B cell (primary cell): ENCODE results near the gene SRGAP2B. TPM values are rescaled to one million over a fixed set of nuclear protein-coding genes. Genes with fewer than 3 reads are reported as not detected.
"Not testable (repeated sequence)": the region's sequence is repeated elsewhere in the genome, so short reads cannot be mapped to it uniquely, and the experiment has no call there.

ENCODE experiments used
- ATAC-seq: fragments of 200-7000 bp; cut with Tn5 transposase; one replicate; pipeline ENCODE4 v1.10.0; 2021; ENCODE audit warnings: low read depth, mild to moderate bottlenecking, moderate number of reproducible peaks, moderate library complexity
- CTCF ChIA-PET: fragments of 350-600 bp; sonication (Branson Sonifier 250); formaldehyde crosslinking; loops from one replicate; lab custom pipeline; 2021; ENCODE audit warnings: antibody characterized with exemption, inconsistent platforms; lab: Charles Lee
- POLR2A ChIA-PET: fragments of 350-600 bp; sonication (Branson Sonifier 250); formaldehyde crosslinking; loops from one replicate; lab custom pipeline; 2021; ENCODE audit warnings: antibody characterized with exemption; lab: Charles Lee
- DNase-seq: peaks from one replicate; pipeline ENCODE4 v3.0.0; 2013
- H2AFZ ChIP-seq: 2 replicates; pipeline ENCODE4 v1.6.1; 2012; ENCODE audit warnings: mild to moderate bottlenecking, low read depth, low read length; ENCODE audit not compliant: insufficient read depth, poor library complexity, severe bottlenecking
- H3K27ac ChIP-seq, 2 donors: 1 replicate in 1 of 2; 2 replicates in 1 of 2; pipeline ENCODE4 v1.5.1; 2012 to 2013; ENCODE audit warnings: low read length in 2 of 2, mild to moderate bottlenecking in 2 of 2, moderate library complexity in 1 of 2
- H3K27me3 ChIP-seq, 4 experiments: fragments of 200-600 bp in 1 of 4; sonication (generic) in 1 of 4; replicated peaks in 1 of 4; 1 replicate in 2 of 4; 2 replicates in 2 of 4; pipeline versions ENCODE4 v1.6.1 to v1.7.0; 2013 to 2016; ENCODE audit warnings: low read length in 3 of 4, mild to moderate bottlenecking in 2 of 4, mixed read lengths in 1 of 4, moderate library complexity in 1 of 4; ENCODE audit not compliant: insufficient read depth in 4 of 4, control insufficient read depth in 3 of 4; ENCODE audit errors: control extremely low read depth in 1 of 4
- H3K36me3 ChIP-seq, 2 experiments: replicated peaks in 1 of 2; 1 replicate in 1 of 2; 2 replicates in 1 of 2; pipeline versions ENCODE4 v1.6.1 to v1.7.1; 2013; ENCODE audit warnings: low read length in 1 of 2; ENCODE audit not compliant: insufficient read depth in 2 of 2, control insufficient read depth in 1 of 2; ENCODE audit errors: control extremely low read depth in 1 of 2, extremely low read depth in 1 of 2
- H3K4me1 ChIP-seq, 2 donors: fragments of 200-600 bp in 1 of 2; sonication (generic) in 1 of 2; 1 replicate in 1 of 2; 2 replicates in 1 of 2; pipeline versions ENCODE4 v1.5.1 to v1.6.1; 2013 to 2017; ENCODE audit warnings: low read length in 2 of 2; ENCODE audit not compliant: control insufficient read depth in 2 of 2, insufficient read depth in 2 of 2
- H3K4me2 ChIP-seq: replicated peaks from 2 replicates; pipeline ENCODE3; 2012; ENCODE audit warnings: mild to moderate bottlenecking, low read depth, low read length; ENCODE audit not compliant: poor library complexity, severe bottlenecking
- H3K4me3 ChIP-seq, 5 experiments: fragments of 200-600 bp in 1 of 5; sonication (generic) in 1 of 5; 1 replicate in 3 of 5; 2 replicates in 2 of 5; pipeline versions ENCODE4 v1.5.1 to v1.7.0; 2011 to 2016; ENCODE audit warnings: low read length in 4 of 5, mild to moderate bottlenecking in 4 of 5, low read depth in 2 of 5, control low read depth in 1 of 5, moderate library complexity in 1 of 5; ENCODE audit not compliant: insufficient read depth in 1 of 5; ENCODE audit errors: control extremely low read depth in 1 of 5, extremely low read depth in 1 of 5
- H3K79me2 ChIP-seq: fragments of 200-600 bp; sonication (generic); one replicate; pipeline ENCODE4 v1.6.0; 2016; ENCODE audit warnings: low read length; ENCODE audit not compliant: control insufficient read depth, insufficient read depth
- H3K9ac ChIP-seq: fragments of 200-600 bp; sonication (generic); 2 replicates; pipeline ENCODE4 v1.6.1; 2017; ENCODE audit warnings: mild to moderate bottlenecking, low read length, moderate library complexity
- H3K9me3 ChIP-seq, 3 donors: one replicate each; pipeline versions ENCODE4 v1.6.1 to v1.7.1; 2013; ENCODE audit warnings: low read length in 2 of 3; ENCODE audit not compliant: control insufficient read depth in 2 of 3, insufficient read depth in 1 of 3; ENCODE audit errors: control extremely low read depth in 1 of 3
- H4K20me1 ChIP-seq: 2 replicates; pipeline ENCODE4 v1.6.0; 2012; ENCODE audit warnings: mild to moderate bottlenecking, low read length; ENCODE audit not compliant: insufficient read depth, control insufficient read depth, poor library complexity, severe bottlenecking
- H3K27ac Mint-ChIP-seq: one replicate; pipeline ENCODE4 v1.8.0; 2021; ENCODE audit warnings: mixed read lengths
- H3K27me3 Mint-ChIP-seq: one replicate; pipeline ENCODE4 v1.8.0; 2021; ENCODE audit warnings: mixed read lengths
- H3K4me1 Mint-ChIP-seq: one replicate; pipeline ENCODE4 v1.8.0; 2021; ENCODE audit warnings: mixed read lengths
- H3K4me3 Mint-ChIP-seq: one replicate; pipeline ENCODE4 v1.8.0; 2021; ENCODE audit warnings: mixed read lengths
- H3K9me3 Mint-ChIP-seq: one replicate; pipeline ENCODE4 v1.8.0; 2022; ENCODE audit warnings: mixed read lengths; ENCODE audit not compliant: insufficient read depth
- WGBS: methylation state at CpG from one replicate; pipeline ENCODE4 v1.1.5; 2013; ENCODE audit warnings: missing lambda C conversion rate; ENCODE audit not compliant: insufficient coverage; 5-methylcytosine and 5-hydroxymethylcytosine counted together
- intact Hi-C: fragments of 100-400 bp; cut with micrococcal nuclease; formaldehyde crosslinking; loops from one replicate; pipeline ENCODE4 v1.10.0; 2022
- polyA plus RNA-seq: library from polyadenylated mRNA; depleted of rRNA; stranded (reverse); fragments of >200 nt; gene quantifications from 2 replicates; pipeline ENCODE4 v1.2.3, GENCODE V29; 2012
- total RNA-seq, 2 donors: library from RNA; stranded (reverse); fragments of 120-200 nt in 1 of 2; gene quantifications; 1 replicate in 1 of 2; 2 replicates in 1 of 2; pipeline versions ENCODE4 v1.2.3 to v1.2.4, GENCODE V29; 2013 to 2022

The SRGAP2B gene
- total and polyA plus RNA-seq, 2 donors (not counting 1 experiment from before 2014, with no cell fraction given) = 3.0 to 36.5 TPM

DNA sequence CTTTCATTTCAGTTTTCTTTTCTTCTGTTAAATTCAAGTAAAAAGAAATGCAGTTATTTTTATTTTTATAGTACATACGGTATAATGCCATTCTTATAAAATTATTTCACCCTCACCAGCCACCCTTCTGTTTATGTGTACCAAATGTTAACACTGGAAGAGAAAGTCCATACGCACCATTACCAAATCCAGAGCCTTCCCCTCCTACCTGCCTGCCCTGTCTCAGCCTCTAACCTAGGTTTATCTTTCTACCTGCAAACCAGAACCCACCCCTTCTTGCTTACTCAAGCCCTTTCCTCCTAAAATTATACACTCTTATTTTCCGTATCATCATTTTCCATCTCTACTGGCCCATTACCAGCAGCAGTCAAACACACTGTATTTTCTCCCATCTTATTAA lies 84.5 kb downstream of the SRGAP2B start:
- DNase-seq = peak; percentile 1
- H3K27ac ChIP-seq, H4K20me1 ChIP-seq, H3K4me1 Mint-ChIP-seq, H3K9me3 ChIP-seq, H3K9me3 Mint-ChIP-seq, H2AFZ ChIP-seq, H3K79me2 ChIP-seq, H3K27me3 Mint-ChIP-seq, H3K27me3 ChIP-seq, POLR2A ChIA-PET, H3K4me2 ChIP-seq, H3K4me1 ChIP-seq, H3K9ac ChIP-seq, CTCF ChIA-PET, H3K27ac Mint-ChIP-seq, intact Hi-C loops, H3K4me3 ChIP-seq, H3K36me3 ChIP-seq, ATAC-seq: not testable (repeated sequence)
- H3K4me3 Mint-ChIP-seq = peak overlapping the region; percentile 55
- WGBS = no CpG with 5 or more reads among the region's 3 CpGs

GRCh38 chr1:145009928-145010327 lies 85.2 kb downstream of the SRGAP2B start:
- H3K4me3 Mint-ChIP-seq = peak overlapping the region; percentile 79
- peak overlapping the region in 1 of 5 experiments; percentile 19 for H3K4me3 ChIP-seq
- H3K27ac ChIP-seq, H3K4me2 ChIP-seq, POLR2A ChIA-PET, H3K27me3 ChIP-seq, H3K36me3 ChIP-seq, H3K4me1 Mint-ChIP-seq, intact Hi-C loops, H3K9me3 Mint-ChIP-seq, H3K27me3 Mint-ChIP-seq, H3K9ac ChIP-seq, H3K4me1 ChIP-seq, CTCF ChIA-PET, H2AFZ ChIP-seq, DNase-seq, H4K20me1 ChIP-seq, H3K79me2 ChIP-seq, ATAC-seq, H3K9me3 ChIP-seq: not testable (repeated sequence)
- WGBS = no CpG with 5 or more reads among the region's 3 CpGs
- peak overlapping the region; percentile 67 for H3K27ac Mint-ChIP-seq

GRCh38 chr1:145008388-145008787 lies 86.7 kb downstream of the SRGAP2B start:
- H3K4me2 ChIP-seq, DNase-seq, intact Hi-C loops, H4K20me1 ChIP-seq, H2AFZ ChIP-seq, H3K27ac ChIP-seq, H3K79me2 ChIP-seq, H3K27me3 ChIP-seq, H3K4me3 Mint-ChIP-seq, H3K4me3 ChIP-seq, H3K4me1 ChIP-seq, H3K9me3 ChIP-seq, POLR2A ChIA-PET, CTCF ChIA-PET, H3K27ac Mint-ChIP-seq, H3K9me3 Mint-ChIP-seq, H3K9ac ChIP-seq, H3K27me3 Mint-ChIP-seq, H3K4me1 Mint-ChIP-seq, H3K36me3 ChIP-seq: not testable (repeated sequence)
- WGBS = no CpG with 5 or more reads among the region's 4 CpGs
- peak; percentile 68 for ATAC-seq

- POLR2A ChIA-PET, H3K4me3 Mint-ChIP-seq, ATAC-seq, CTCF ChIA-PET, H3K4me1 Mint-ChIP-seq, H3K27ac ChIP-seq, H3K4me1 ChIP-seq, H3K4me3 ChIP-seq, H3K79me2 ChIP-seq, H3K9me3 ChIP-seq, H3K9ac ChIP-seq, H2AFZ ChIP-seq, intact Hi-C loops, H3K27me3 Mint-ChIP-seq, H4K20me1 ChIP-seq, H3K9me3 Mint-ChIP-seq, H3K4me2 ChIP-seq, H3K27ac Mint-ChIP-seq, H3K36me3 ChIP-seq, H3K27me3 ChIP-seq, DNase-seq: not testable (repeated sequence)
- WGBS = no CpG with 5 or more reads among the region's 3 CpGs
Measured at GRCh38 chr1:145005142-145005541, 90.0 kb downstream of the SRGAP2B start.
